GM18508 (cell line): Measurements from ENCODE around the gene ACADL.

Experiments used
- ATAC-seq: cut with Tn5 transposase; IDR thresholded peaks from one replicate; pipeline ENCODE4 v1.9.1; 2021; ENCODE audit warnings: moderate number of reproducible peaks; ENCODE audit not compliant: insufficient read depth, unreplicated experiment

Gene ACADL

DNA sequence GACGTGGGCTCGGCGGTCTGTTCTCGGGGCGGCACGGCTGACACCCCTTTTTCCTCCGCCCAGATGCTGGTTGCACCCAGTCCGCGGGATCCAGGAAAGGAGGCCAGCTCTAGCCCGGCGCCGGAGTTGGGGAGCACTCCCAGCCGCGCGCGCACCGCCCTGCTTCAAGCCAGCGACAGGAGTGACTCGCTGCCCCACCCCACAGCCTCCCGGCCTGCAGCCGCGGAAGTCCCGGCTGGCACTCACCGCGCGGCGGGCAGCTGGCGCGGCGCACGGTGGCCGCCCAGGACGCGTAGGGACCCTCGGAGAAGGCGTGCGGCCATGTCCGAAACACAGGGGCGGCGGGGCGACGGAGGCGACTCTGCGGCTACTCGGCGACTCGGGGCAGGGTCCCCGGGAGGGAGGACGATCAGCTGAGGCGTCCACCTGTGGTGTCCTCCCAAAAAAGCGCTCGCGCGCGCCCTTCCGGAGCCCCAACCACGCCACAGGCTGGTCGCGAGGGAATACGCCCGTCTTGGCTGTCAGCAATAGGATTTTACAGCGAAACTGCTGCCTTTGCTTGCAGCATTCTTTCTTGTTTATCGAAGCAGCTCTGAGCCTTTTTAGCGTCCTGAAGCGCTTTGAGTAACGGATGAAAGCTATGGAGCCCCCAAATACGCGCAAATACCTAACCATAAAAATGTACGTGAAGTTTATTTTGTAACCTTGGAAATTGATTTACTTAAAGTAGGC lies at the start of gene ACADL:
ACADL (minus strand) TSS at position 507 of the 732 bp plus-strand sequence; CDS start at position 323, 184 bp downstream.
- no peak for ATAC-seq

DNA sequence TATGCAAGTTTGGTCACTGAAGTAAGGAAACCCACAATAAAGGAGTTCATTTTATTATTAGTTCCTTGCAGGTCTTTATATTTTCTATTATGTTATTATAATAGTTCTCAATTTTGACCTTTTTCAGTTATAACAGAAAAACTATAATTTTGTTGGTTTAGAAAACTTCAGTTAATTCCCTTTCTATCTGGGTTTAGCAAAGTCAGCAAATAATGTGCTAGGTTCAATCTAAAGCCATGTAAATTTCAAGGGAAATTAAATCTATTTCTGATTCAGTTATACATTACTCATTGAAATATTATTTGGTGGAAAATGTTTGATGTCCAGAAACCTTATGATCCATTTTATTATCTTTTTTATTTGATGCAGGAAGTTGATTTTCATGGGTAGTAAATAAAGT lies 46.1 kb upstream of the ACADL start:
- no peak for ATAC-seq

DNA sequence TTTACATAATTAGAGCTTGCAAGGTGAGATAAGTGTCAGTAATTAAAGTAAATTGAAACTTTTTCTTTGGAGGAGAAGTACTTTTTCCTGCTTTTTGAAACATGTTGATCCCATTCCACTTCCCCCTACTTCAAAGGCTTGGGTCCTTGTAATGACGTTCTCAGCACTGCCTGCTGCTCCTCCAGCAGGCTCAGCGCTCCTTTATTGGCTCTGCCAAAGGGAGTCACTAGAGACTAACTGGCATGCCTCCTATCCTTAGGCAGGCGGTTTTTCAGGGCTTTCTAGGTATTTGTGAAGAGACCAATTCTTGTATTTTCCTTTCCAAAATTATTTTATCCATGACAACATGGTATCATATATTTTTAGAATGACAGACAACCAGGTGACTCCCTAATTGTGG lies 43.9 kb upstream of the ACADL start:
- no peak for ATAC-seq

DNA sequence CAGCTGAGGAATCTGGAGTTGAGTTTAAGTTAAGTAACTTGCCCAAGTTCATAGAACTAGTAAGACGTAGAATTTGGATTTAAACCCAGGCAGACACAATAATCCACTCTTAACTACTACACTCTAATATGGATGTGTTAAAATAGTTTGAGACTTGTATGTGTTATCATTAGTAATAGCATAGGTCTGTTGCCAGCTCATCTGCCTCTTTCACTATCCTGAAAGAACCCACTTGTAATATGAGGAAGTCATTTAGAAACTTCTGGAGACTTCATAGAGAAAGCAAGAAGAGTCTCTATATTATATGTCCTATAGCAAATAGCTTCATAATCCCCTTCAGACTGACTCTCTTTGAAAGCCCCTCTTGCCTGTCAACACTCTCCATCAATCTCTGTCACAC lies 43.0 kb upstream of the ACADL start:
- no peak for ATAC-seq

DNA sequence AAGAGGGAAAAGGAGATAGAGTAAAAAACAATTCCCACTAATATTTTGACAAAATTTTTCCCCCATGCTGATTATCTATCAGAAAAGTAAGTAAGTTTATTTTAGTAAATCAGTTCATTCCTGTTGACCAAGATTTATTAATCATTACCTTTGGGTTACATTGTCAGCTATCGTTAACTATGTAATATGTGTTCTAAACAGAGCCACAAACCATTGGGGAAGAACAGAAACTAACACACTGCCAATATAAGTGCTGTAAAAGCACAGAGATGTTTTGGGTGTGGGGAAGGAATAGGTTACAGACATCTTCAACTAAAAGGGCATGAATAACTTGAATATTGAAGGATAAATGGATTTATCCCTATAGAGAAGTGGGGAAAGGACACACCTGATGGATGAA lies 42.5 kb upstream of the ACADL start:
- no peak for ATAC-seq

DNA sequence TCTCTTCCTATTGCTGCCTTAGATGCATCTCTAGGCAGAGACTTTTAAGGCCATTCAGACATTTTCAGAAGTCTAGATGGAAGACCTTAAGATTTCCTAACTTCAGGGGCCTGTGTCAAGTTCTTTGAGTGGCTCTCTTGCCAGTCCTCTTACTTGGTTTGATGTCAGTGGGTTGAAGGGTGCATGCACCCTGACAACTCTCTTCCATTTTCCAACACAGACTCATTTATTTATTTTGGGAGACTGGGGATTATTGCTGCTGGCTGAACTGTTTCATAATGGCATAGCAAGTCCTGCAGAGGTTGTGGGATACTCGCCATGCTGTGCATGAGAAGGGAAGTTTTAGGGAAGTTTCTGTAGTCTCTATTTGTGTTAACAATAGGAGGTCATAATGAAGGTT lies 39.0 kb upstream of the ACADL start:
- no peak for ATAC-seq

DNA sequence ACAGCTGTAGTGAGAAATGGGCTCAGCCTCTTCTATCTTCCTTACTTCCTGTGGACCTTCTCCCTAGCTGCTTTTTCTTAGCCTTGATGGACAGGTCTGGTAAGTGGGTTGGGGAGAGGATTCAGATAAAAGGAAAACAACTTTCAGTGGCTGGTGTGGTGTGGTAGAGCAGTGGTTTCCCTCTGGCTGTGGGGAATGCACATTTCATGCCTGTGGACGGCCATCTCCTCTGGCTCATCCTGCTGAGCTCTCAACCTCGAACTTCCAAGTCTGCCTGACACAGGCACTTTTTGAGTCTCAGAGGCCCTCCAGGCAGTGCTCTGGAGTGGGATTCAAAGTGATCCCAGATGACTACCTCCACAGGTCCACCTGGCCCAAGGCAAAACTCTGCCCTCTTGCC lies 38.6 kb upstream of the ACADL start:
- no peak for ATAC-seq

DNA sequence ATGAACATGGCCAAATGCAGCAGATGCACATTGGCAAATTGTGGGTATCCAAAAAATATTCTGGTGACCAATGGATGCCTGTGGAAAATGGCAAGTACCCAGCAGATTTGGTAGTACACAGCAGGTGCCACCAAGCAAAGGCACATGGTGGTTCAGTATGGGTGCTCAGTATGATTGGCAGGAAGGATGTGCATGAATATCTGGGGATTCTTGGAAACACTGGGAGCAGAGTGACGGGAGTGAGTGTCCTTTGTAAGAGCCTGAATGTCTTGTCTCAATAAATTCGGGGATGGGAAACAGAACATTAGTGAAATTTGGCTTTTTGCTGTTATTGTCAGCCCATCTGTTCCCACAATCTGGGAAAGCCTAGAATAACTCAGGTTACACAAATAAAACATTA lies 36.8 kb upstream of the ACADL start:
- ATAC-seq = no peak

DNA sequence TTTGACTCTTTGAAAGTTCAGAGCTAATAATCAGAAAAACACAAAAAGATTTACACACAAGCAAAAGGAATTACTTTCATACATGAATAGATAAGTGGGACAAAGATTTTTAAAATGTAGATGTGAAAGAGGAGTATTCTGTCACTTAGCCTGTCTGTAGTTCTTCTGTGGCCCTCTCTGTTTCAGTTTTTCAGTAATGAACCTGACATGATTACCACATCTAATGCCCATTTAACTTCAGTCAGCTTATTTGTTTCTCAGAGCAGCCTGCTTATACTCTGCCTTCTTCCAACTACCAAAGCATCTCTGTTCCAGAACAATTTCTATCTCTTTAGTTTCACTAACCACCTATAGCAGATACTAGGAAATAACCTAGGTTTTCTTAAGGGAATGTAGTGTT lies 34.4 kb upstream of the ACADL start:
- ATAC-seq = no peak

DNA sequence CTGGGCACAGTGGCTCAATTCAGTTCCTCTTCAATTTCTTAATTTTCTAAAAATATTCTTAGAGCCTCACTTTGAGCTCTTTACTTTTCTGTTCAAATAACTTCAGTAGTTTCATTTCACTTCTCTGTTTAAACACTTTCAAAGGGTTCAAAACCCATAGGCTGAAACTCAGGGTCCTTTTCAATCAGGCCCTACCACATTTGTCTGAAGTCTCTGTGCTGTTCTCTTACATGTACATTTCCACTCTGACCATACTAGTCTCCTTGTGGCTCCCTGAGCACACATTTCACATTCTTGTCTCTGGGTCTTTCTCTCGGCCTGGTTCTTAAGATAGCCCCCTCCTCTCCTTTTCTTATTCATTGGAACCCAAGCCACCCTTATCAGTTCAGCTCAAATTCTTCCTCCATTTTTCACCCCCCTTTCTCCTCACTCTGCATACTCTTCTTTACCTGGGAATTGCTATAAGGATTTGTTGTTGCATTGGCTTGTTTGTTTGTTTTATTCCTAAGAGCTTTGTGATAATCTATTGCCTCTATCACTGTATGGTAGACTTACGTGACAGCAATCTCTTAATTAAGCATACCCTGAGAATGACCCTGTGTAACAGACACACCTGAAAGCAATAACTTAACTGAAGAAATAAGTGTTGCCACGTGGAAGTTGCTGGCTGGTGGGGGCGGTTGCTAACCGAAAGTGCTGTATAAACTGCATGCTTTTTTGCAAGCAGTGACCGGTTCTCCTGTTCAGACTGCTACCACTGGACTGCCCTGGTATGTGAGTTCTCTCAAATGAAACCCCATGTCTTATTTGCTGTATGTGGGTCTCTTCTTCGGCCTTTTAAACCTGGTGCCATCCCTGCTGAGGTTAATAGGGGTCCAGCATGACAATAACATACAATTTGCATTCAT lies 27.7 kb upstream of the ACADL start:
- no peak for ATAC-seq

DNA sequence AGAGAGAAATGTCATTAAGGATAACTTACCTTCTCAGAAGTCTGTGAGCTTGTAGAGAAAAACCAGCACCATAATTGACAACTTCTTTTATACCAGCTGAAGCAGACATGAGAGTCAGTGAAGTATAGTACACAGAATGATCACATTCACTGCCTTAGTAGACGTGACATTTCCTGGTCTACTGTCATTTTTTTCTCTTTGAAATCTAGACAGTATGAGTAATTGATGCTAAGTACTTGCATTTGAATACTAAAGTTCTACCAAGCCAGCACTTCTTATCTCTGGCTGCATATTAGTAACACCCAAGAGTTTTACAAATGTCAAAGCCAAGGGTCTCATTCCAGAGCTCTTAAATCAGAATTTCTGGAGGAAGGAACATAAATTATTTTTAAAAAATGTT lies 25.4 kb upstream of the ACADL start:
- ATAC-seq = no peak

DNA sequence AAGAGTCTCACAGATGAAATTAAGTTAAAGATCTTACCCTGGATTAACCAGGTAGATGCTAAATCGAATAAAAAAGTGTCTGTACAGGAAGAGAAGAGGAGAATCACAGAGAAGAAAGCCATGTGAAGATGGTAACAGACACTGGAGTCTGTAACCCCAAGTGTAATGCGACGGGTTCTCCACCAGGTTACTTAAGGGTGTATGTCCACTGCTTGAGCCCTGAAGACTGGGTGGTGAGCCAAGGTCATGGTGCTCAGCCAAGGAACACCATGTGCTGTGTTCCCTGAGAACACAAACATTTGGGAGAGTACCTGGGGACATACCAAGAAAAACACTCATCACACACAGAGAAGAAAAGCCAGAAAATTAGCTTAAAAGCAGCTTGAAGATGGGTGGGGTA lies 8.2 kb upstream of the ACADL start:
- no peak for ATAC-seq

DNA sequence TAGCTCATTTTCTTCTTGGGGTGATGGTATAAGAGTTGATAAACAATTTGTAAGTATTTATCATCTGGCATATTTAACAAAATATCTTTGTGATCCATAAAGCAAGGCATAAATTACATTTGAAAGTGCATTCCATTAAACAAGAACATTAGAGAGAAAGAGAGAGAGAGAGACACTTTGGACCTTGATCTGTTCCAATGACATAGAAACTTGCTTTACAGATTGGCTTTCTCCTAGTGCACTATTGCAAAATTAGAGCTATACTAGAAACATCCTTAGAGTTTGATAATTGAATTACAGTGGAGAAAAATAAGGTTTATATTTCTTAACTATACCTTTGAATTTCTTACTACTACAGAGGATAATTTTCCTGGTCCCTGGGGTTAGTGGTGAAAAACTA lies 5.7 kb upstream of the ACADL start:
- no peak for ATAC-seq

DNA sequence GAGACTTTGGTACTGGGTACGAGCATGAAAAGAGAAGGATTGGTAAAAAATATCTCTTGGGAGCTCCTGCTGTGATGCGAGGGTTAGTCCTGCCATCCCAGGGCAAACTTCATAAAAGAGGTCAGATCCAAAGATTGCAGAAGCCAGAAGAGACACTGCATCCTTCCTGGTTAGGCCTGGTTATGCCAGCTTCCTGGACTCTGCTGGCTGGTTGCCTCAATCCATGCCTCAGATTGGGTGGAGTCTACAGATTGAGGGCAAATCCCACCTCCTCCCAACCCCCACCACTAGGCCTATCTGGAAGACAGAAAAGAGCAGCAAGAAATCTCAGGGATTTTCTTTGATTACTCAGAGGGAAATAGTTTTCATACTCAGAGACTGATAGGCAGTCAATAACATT lies 5.3 kb upstream of the ACADL start:
- ATAC-seq = no peak

DNA sequence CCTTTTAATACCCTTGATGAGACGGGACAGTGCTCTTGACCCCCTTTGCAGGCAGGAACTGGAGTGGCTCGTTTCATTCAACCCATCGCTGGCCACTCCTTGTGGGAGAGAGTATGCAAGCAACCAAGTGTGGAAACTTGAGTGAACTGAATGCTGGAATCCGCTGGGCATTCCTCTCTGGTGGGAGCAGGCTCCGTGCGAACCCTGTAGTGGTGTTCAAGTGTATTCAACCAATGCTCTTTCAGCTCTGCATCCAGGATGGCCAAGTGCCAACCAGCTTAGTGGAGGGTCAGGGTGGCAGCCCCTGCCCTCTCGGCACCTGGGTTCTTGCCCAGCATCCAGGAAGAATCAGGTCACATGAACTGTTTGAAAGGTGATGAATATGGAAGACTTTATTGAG lies 3.3 kb upstream of the ACADL start:
- ATAC-seq = no peak

DNA sequence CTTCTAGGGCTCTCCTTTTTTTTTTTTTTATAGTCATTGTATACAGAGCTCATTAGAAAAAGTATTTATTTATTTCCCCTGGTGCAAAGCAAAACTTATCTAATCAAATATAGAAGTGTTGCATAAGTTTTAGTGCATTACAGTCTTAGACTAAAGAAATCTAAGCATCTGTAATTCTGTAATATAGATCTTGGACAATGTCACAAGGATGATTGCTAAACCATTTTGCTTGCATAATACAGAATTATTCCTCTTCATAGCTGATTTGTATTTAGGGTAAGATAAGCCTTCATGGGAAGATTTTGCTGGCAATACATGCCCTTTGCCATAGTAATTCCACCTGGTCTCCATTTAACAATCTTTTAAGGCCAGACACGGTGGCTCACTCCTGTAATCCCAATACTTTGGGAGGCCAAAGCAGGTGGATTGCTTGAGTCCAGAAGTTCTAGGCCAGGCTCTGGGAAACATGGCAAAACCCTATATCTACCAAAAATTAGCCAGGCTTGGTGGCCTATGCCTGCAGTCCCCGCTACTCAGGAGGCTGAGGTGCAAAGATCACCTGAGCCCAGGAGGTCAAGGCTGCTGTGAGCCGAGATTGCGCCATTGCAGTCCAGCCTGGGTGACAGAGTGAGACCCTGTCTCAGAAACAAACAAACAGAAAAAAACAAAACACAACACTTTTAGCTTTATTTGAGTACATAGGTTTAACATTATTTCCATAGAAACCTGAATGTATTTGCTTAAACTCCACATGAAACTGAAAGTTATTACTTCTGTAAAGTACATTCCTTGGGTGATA lies 2.2 kb upstream of the ACADL start:
- no peak for ATAC-seq

DNA sequence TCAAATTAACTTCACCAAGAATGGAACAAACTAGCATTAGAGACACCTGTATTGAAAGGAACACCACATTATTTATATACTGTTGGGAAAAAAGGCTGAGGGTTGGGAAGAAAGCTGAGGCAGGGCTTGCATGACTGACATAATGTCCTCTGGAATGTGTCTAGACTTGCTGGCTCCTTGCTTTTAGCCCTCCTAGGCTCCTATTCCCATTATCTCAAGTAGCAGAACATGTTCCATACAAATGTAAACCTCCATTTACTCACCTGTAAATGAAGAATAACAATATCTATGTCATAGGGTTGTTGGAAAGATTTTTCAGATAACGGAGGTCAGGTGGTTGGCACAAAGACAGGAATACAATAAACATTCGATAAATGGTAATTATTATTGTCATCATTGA lies 976 bp upstream of the ACADL start:
- ATAC-seq = no peak

DNA sequence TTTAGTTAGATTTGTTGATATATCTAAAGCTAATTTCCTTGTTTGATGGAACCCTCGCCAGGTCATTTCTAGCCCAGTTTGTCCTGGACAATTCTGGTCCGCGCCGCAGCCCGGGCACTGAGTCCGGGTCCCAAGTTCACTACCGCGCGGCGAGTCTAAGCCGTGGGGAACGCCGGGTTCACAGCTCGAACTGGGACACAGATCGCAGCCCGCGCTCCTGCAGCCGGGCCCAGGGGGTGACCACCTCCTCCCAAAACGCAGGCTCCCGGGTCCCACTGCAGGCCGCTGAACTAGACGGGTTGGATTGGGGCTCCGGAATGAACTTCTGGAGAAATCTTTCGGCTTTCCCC lies 681 bp downstream of the ACADL start:
- no peak for ATAC-seq

DNA sequence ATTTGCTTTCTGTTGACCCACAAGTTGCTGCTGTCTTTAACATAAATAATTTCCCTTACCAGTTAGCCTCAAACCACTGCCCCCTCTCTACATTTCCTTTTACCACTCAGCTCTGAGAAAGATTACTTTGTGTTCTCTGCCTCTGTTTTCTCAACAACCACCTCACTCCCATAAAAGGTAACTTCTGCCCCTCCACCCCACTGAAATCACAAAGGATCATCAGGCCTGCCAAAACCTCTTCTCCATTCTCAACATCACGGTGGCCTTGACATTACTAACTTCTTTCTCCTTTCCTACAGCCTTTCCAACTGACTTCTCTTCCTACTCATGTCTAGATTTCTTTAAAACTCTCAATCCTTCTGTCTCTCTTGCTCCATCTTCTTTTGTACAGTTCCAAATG lies 10.1 kb downstream of the ACADL start:
- no peak for ATAC-seq

DNA sequence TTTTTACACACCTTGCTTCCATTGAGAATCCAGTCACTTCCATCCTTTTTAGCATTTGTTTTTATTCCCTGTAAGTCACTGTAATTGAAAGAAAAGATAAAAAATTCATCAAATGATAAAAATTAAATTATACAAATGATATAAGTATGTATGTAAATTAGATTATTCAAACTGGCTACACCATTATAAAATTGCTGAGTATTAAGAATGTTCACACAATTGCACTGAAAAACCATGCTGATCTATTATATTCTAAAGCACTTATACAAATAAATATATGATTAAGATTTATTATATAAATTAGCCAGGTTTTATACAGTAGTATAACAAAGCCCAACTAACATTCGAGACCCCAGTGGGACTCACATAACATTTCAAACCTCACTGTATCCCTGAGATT lies 15.1 kb downstream of the ACADL start:
- no peak for ATAC-seq

DNA sequence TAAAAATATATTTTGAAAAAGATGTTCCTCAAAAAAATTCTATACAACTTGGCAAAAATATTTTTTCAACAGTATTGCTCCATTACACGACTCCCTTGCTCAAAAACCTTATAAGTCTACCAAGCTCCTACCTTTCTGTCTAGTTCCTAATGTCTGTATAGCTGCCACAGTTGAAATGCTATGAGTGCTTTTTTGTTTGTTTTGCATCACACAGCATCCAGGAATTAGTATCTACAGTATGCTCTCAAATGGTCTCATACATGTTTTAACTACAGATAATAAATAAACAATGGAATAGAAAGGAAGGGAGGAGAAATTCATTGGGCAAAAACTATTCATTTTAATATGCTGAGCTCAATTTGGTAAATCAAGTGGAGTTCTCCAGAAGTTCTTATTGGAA lies 17.3 kb downstream of the ACADL start:
- no peak for ATAC-seq
